ENCODE measurements around the gene FCHSD2. TPM values are rescaled to one million over a fixed set of nuclear protein-coding genes. Genes with fewer than 3 reads are reported as not detected.

FCHSD2 gene
- total and polyA plus RNA-seq, 5 experiments from 2014 or later: 11.8 to 70.0 (median 15.6) TPM

GRCh38 chr11:73168925-73169579 is 26.9 kb upstream of the FCHSD2 start:
- DNase-seq: no peak
- Mint-ChIP-seq H3K27me3 (peaks cover 0 to 20% (median 1%) of the 10 kb centered on the region in 5 donors), H3K4me1 (peaks cover 0 to 14% (median 2%) of the 10 kb centered on the region in 4 donors), H3K36me3 (no peaks in the 10 kb centered on the region), H3K9me3 (no peaks in the 10 kb centered on the region), H3K27ac (peak overlapping the region in 1 of 10 donors; percentile 54), H3K4me3 (peak overlapping the region in 1 of 10 donors; percentile 58)
- POLR2A ChIA-PET: no interaction called here
- no peak for ATAC-seq

DNA sequence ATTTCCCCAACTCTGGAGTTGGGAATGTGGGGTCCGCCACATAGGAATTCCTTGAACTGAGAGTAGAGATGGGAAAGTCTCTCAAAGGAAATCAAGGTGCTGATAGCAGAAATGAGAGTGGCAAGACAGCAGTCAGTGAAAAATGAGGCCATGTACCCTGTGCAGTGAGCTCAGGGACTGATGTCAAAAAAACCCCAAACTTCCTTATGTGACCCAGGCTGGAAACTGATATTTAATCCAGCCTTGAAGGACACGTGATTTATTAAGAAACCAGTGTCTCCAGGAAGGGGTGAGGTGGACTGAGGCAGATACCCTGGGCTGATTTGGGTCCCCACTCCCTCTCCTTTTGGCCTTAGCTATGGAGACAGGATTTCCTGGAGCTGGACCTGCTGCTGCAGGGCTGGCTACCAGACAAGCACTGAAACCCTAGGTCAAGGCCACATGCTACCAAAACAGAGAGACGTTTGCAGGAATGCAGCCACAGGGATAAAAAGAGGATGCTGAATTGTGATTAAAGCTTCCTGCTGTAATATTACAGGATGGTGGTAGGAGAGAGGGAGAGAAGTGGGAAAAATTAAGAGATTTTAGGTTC is 25.3 kb upstream of the FCHSD2 start:
- POLR2A ChIA-PET: no interaction called here
- ATAC-seq: no peak
- Mint-ChIP-seq H3K4me1 (peaks cover 0 to 15% (median 4%) of the 10 kb centered on the region in 4 donors), H3K36me3 (no peaks in the 10 kb centered on the region), H3K27me3 (peaks cover 0 to 20% (median 1%) of the 10 kb centered on the region in 5 donors), H3K9me3 (no peaks in the 10 kb centered on the region), H3K4me3 (no peak overlapping the region), H3K27ac (peak overlapping the region in 2 of 10 donors; percentile 3 to 47)
- no peak for DNase-seq

DNA sequence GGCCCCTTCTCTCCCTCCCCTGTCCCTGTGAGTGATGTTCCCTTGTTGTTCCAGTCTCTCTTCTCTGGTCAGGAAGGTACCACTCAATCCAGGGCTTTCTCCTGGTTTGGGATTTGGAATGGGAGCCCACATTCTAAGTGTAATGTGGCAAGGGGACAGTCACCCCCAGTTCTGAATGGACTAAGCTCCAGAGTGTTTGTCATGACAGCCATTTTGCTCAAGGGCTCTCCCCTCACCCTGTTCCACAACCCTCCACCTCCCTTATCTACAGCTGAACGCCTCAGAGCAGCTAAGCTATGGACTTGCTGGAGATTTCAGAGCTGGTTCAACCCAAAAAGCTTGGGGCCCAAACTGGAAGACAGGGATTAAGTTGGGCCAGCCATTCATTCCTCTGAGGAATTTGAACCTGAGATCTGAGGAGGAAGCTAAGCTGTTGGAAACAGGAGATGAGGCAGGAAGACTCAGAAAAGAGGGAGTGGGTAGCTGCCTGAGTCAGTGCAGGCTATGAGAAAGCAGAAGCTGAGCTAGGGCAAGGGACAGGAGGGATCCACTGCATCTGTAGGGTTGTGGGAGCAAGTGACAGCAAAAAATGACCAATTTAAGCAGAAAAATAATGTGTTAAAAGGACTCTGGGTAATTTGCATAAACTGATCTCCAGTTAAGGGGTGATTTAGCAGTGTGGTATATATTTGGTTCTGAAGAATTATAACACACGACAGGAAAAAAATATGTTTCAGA is 22.9 kb upstream of the FCHSD2 start:
- DNase-seq: no peak
- POLR2A ChIA-PET: no interaction called here
- Mint-ChIP-seq H3K27me3 (peaks cover 0 to 20% (median 1%) of the 10 kb centered on the region in 5 donors), H3K4me3 (no peak overlapping the region), H3K9me3 (no peaks in the 10 kb centered on the region), H3K4me1 (peaks cover 0 to 17% (median 4%) of the 10 kb centered on the region in 4 donors), H3K36me3 (no peaks in the 10 kb centered on the region), H3K27ac (peak overlapping the region in 2 of 10 donors; percentile 14 to 71)
- ATAC-seq: no peak

DNA sequence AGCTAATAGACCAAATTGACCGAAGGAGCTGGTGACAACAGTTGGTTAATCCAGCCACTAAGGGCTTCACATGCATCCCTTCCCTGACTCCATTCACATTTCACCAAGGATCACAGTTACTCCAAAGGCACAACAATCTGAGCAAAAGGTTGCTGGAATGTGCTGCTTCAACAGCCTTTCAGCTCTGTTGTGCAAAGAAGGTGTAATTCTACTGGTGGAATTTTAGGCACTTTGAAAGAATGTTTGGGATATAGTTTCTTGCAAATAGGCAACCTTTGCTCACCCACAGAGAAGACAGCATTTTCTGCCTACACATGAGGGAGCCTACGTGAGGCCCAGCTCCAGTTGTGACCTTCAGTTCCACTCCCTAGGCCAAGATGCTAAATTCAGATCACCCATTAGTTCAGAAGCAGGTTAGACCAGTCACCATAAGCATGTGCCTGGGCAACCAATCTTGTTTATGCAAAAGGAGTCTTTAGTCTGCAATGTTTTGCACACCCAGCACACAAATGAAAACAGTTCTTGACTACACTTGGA is 21.6 kb upstream of the FCHSD2 start:
- H3K36me3 Mint-ChIP-seq: no peaks in the 10 kb centered on the region
- no peak overlapping the region for H3K27ac Mint-ChIP-seq
- H3K9me3 Mint-ChIP-seq: no peaks in the 10 kb centered on the region
- POLR2A ChIA-PET: no interaction called here
- DNase-seq: no peak
- ATAC-seq: no peak
- H3K4me3 Mint-ChIP-seq: no peak overlapping the region
- H3K27me3 Mint-ChIP-seq: peaks cover 0 to 15% (median 1%) of the 10 kb centered on the region in 5 donors
- peaks cover 0 to 26% (median 4%) of the 10 kb centered on the region in 4 donors for H3K4me1 Mint-ChIP-seq

DNA sequence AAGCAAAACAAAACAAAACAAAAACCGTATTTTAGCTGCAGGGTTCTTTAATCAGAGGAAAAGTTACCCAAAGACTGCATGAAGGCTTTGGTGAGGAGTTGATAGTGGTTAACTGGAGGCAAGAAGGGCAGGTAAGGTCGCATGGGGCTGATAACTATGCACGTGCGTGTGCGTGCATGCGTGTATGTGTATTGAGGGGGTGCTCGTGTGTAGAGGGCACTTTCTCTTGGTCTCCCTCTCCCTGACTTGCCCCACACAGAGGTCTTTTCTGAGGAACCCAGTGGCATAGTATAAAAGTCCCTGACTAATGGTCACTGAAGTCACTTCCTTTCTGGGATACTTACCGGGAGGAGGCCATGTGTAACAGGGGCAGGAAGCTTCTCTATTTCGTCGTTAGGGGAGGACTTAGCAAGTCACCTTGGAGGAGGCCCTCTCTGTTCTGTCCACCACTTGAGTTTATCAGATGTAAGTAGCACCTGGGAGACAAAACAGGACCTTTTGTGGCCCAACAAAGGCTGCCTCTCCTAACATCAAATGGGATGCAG is 20.1 kb upstream of the FCHSD2 start:
- ATAC-seq: no peak
- H3K27me3 Mint-ChIP-seq: peaks cover 0 to 1% (median 0%) of the 10 kb centered on the region in 5 donors
- peak overlapping the region in 1 of 10 donors; percentile 25 for H3K27ac Mint-ChIP-seq

GRCh38 chr11:73160005-73160760 is 18.1 kb upstream of the FCHSD2 start:
- no peak for DNase-seq
- POLR2A ChIA-PET: interaction anchor here (1.0 kb wide), 1 partner anchor 18 kb away, joined by 4 read pairs; the partner anchor contains the start of gene FCHSD2
- no peak for ATAC-seq
- H3K4me3 Mint-ChIP-seq: peak overlapping the region in 1 of 10 donors; percentile 5
- peaks cover 14 to 56% (median 24%) of the 10 kb centered on the region in 4 donors for H3K4me1 Mint-ChIP-seq
- H3K27me3 Mint-ChIP-seq: no peaks in the 10 kb centered on the region
- no peaks in the 10 kb centered on the region for H3K9me3 Mint-ChIP-seq
- H3K36me3 Mint-ChIP-seq: no peaks in the 10 kb centered on the region
- H3K27ac Mint-ChIP-seq: peak overlapping the region in 5 of 10 donors; percentile 34 to 84 (median 73)

More for the DNA sequence above, 20.1 kb upstream of the FCHSD2 start:
- Mint-ChIP-seq H3K36me3 (no peaks in the 10 kb centered on the region), H3K4me1 (peaks cover under 1 to 39% (median 8%) of the 10 kb centered on the region in 4 donors), H3K4me3 (no peak overlapping the region), H3K9me3 (no peaks in the 10 kb centered on the region)
- no peak for DNase-seq
- POLR2A ChIA-PET: interaction anchor here (0.8 kb wide), 1 partner anchor 21 kb away, joined by 4 read pairs; the partner anchor contains the start of gene FCHSD2

- Mint-ChIP-seq H3K27ac (peak overlapping the region in 4 of 10 donors; percentile 5 to 86 (median 80)), H3K9me3 (no peaks in the 10 kb centered on the region), H3K4me3 (no peak overlapping the region), H3K27me3 (no peaks in the 10 kb centered on the region), H3K4me1 (peaks cover 19 to 63% (median 33%) of the 10 kb centered on the region in 4 donors), H3K36me3 (no peaks in the 10 kb centered on the region)
- POLR2A ChIA-PET: no interaction called here
- ATAC-seq (no peak), DNase-seq (no peak)
Observed at GRCh38 chr11:73159297-73159696, 17.2 kb upstream of the FCHSD2 start.

DNA sequence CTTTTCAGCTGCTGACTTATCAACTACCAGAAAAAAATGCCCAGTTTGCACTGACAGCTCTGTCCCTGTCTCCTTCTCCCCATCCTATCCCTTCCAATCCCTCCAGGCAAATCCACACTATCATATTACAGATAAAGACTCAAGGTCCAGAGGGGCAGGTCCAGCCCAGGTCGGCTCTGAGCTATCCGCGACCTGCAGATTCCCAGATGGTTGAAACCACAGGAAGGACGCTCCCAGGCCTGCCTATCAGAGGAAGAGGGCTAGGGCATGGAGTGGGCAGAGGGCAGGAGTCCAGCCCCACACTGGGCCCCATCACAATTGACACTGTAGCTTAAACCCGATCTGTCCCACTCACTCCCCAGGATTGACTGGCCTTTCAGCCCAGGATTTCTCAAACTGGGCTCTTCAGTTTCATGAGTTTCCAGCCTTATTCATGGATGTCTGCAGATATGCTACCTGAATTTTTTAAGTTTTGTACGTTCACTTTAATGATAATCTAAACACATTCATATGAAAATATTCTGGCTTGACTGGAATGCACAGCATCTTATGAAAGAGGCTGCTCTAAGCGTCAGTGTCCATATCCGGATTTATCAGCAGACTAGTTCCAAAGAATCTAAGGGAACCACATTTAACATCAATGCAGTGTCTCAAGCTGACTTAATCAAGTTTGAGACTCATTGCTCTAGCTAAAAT is 16.4 kb upstream of the FCHSD2 start:
- peaks cover 22 to 68% (median 40%) of the 10 kb centered on the region in 4 donors for H3K4me1 Mint-ChIP-seq
- no peak for ATAC-seq
- no peaks in the 10 kb centered on the region for H3K27me3 Mint-ChIP-seq

DNA sequence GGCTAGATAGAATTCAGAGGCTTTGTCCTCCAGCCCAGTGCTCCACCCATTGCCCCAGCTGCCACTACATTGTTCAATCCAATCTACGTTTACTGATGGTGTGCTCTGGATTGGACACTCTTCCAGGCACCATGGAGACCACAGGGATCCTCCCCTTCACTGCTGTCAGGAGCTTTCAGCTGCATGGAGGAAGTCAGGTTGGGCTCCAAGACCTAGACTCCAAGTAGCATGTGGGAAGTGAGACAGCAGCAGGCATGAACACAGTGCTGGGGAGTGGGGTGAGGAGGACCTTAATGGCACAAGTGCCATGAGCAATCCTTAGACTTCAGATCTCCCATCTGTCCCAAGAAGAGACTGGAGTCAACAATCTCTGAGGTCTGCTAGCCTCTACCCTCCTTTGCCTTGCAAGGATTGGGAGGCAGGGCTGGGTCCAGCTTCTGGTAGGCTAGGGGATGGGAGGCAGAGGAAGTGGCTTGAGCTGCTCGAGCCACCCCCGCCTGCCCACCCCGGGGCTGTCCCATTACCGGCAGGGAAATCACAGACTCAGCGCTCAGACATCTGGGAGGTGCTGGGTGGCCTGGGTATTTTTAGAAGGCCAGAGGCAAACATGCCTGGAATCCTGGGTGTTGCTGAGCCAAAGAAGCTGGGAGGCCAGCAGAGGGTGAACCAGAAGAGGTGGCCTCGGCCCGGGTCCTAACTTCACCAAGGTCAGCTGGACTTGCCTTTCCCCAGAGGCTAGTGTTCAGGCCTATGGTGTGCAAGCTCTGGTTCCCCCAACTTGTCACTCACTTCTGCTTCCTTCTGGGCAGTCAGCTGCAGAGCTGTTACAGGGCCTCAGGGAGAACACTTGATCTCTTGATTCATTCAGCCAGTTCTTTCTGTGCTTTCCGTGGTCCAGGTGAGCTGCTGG is 15.2 kb upstream of the FCHSD2 start:
- Mint-ChIP-seq H3K36me3 (no peaks in the 10 kb centered on the region), H3K9me3 (no peaks in the 10 kb centered on the region), H3K27me3 (no peaks in the 10 kb centered on the region), H3K4me3 (peak overlapping the region in 1 of 10 donors; percentile 50), H3K4me1 (peaks cover 31 to 77% (median 52%) of the 10 kb centered on the region in 4 donors), H3K27ac (peak overlapping the region in 8 of 10 donors; percentile 27 to 99 (median 65))
- DNase-seq (no peak), ATAC-seq (no peak)
- POLR2A ChIA-PET: interaction anchor here (0.7 to 4.0 kb wide), 2 partner anchors 14 to 246 kb away, joined by 3 to 31 read pairs; partner anchors contain the start of gene FCHSD2

More for the DNA sequence above, 16.4 kb upstream of the FCHSD2 start:
- POLR2A ChIA-PET: interaction anchor here (4.0 kb wide), 1 partner anchor 15 kb away, joined by 31 read pairs; the partner anchor contains the start of gene FCHSD2
- H3K9me3 Mint-ChIP-seq: no peaks in the 10 kb centered on the region
- DNase-seq: no peak
- H3K4me3 Mint-ChIP-seq: peak overlapping the region in 1 of 10 donors; percentile 50
- peak overlapping the region in 4 of 10 donors; percentile 6 to 99 (median 49) for H3K27ac Mint-ChIP-seq
- no peaks in the 10 kb centered on the region for H3K36me3 Mint-ChIP-seq

DNA sequence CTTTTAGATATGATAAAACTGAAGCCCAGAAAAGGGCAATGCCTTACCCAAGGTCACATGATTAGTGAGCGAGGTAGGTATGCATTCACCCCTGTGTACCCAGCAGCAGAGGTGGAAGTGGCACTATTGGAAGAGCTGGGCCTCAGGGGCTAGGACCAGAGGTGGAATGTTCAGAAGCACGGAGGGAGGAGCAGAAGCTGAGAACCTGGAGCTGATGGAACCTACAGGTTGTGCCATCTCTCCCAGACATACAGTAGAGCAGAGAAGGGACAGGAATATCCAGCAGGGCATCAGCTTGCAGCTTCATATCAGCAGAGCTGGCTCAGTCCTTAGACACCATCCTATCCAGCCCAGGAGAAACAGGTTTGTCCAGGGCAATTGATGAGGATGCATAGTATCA is 14.6 kb upstream of the FCHSD2 start:
- DNase-seq (no peak), ATAC-seq (no peak)
- no peaks in the 10 kb centered on the region for H3K36me3 Mint-ChIP-seq
- peak overlapping the region in 8 of 10 donors; percentile 51 to 99 (median 70) for H3K27ac Mint-ChIP-seq
- no peak overlapping the region for H3K4me3 Mint-ChIP-seq
- peaks cover 31 to 81% (median 58%) of the 10 kb centered on the region in 4 donors for H3K4me1 Mint-ChIP-seq
- H3K9me3 Mint-ChIP-seq: no peaks in the 10 kb centered on the region
- no peaks in the 10 kb centered on the region for H3K27me3 Mint-ChIP-seq
- POLR2A ChIA-PET: interaction anchor here (0.8 to 4.0 kb wide), 2 partner anchors 14 to 359 kb away, joined by 3 to 31 read pairs; partner anchors contain the start of gene FCHSD2
